Caco-2 (cell line): ENCODE data around the gene PEX26. TPM values are rescaled to one million over a fixed set of nuclear protein-coding genes. Genes with fewer than 3 reads are reported as not detected.

Source experiments
- BruUV-seq: library from RNA; stranded (reverse); fragments of 400-500 nt; replicated peaks from 2 replicates; lab custom pipeline; 2021; lab: Mats Ljungman, UMichigan
- CTCF ChIA-PET: fragments of 300-600 bp; sonication (Branson Sonifier 250); formaldehyde crosslinking; loops from one replicate; lab custom pipeline; 2022; ENCODE audit warnings: antibody characterized with exemption; lab: Charles Lee
- POLR2A ChIA-PET: fragments of 300-600 bp; sonication (Branson Sonifier 250); formaldehyde crosslinking; loops from one replicate; lab custom pipeline; 2022; ENCODE audit warnings: antibody characterized with exemption; lab: Charles Lee
- DNase-seq, 2 experiments: peaks; one replicate each; pipeline versions ENCODE4 v3.0.0 to v3.0.0-alpha.2; 2020 to 2022
- H3K27me3 ChIP-seq: replicated peaks from 2 replicates; pipeline ENCODE4 v1.6.0; 2011; ENCODE audit warnings: low read length; ENCODE audit not compliant: control insufficient read depth, insufficient read depth
- H3K36me3 ChIP-seq: 2 replicates; pipeline ENCODE4 v1.5.1; 2011; ENCODE audit warnings: low read length; ENCODE audit not compliant: control insufficient read depth, insufficient read depth
- H3K4me1 ChIP-seq: fragments of 250-450 bp; sonication (Bioruptor Pico); 2 replicates; pipeline ENCODE4 v1.5.1; 2020; ENCODE audit warnings: mild to moderate bottlenecking
- H3K4me3 ChIP-seq: 2 replicates; pipeline ENCODE4 v1.5.1; 2011; ENCODE audit warnings: low read depth, mild to moderate bottlenecking, control low read depth, low read length
- H3K9me3 ChIP-seq: fragments of 250-450 bp; sonication (Bioruptor Pico); 2 replicates; pipeline ENCODE4 v1.5.1; 2020; ENCODE audit warnings: mild to moderate bottlenecking, moderate library complexity
- H3K27ac Mint-ChIP-seq: one replicate; pipeline ENCODE4 v1.8.0; 2022; ENCODE audit warnings: mixed read lengths; ENCODE audit not compliant: unreplicated experiment
- H3K27me3 Mint-ChIP-seq: one replicate; pipeline ENCODE4 v1.8.0; 2022; ENCODE audit warnings: mixed read lengths; ENCODE audit not compliant: insufficient read depth, unreplicated experiment
- H3K36me3 Mint-ChIP-seq: one replicate; pipeline ENCODE4 v1.8.0; 2022; ENCODE audit warnings: mild to moderate bottlenecking, mixed read lengths; ENCODE audit not compliant: insufficient read depth, unreplicated experiment
- H3K4me1 Mint-ChIP-seq: one replicate; pipeline ENCODE4 v1.8.0; 2022; ENCODE audit warnings: low read depth, mixed read lengths; ENCODE audit not compliant: unreplicated experiment
- H3K4me3 Mint-ChIP-seq: one replicate; pipeline ENCODE4 v1.8.0; 2022; ENCODE audit warnings: mild to moderate bottlenecking, moderate library complexity, mixed read lengths; ENCODE audit not compliant: unreplicated experiment
- H3K9me3 Mint-ChIP-seq: one replicate; pipeline ENCODE4 v1.8.0; 2022; ENCODE audit warnings: mixed read lengths; ENCODE audit not compliant: unreplicated experiment
- intact Hi-C: fragments of 100-400 bp; cut with micrococcal nuclease; formaldehyde crosslinking; loops from one replicate; pipeline ENCODE4 v1.10.0; 2022; ENCODE audit not compliant: unreplicated experiment
- total RNA-seq: library from RNA; stranded (reverse); gene quantifications from 2 replicates; pipeline ENCODE4 v1.2.3, GENCODE V29; 2022
- TF ChIP-seq, protein P1 (sequence below), 2 experiments: fragments of 200-600 bp in 1 of 2; IDR thresholded peaks; 1 replicate in 1 of 2; 2 replicates in 1 of 2; pipeline versions ENCODE4 v1.5.1 to v1.8.0; 2011 to 2022; ENCODE audit warnings: antibody characterized with exemption in 1 of 2, control low read depth in 1 of 2, inconsistent platforms in 1 of 2, low read depth in 1 of 2, low read length in 1 of 2, mild to moderate bottlenecking in 1 of 2, moderate library complexity in 1 of 2; ENCODE audit not compliant: insufficient read depth in 1 of 2, severe bottlenecking in 1 of 2, unreplicated experiment in 1 of 2

Gene PEX26
- total RNA-seq, 1 experiment from 2014 or later, result 40.6 TPM

- DNase-seq, result no peak
These were observed 20.8 kb upstream of the PEX26 start for GRCh38 chr22:18056807-18057474.

DNA sequence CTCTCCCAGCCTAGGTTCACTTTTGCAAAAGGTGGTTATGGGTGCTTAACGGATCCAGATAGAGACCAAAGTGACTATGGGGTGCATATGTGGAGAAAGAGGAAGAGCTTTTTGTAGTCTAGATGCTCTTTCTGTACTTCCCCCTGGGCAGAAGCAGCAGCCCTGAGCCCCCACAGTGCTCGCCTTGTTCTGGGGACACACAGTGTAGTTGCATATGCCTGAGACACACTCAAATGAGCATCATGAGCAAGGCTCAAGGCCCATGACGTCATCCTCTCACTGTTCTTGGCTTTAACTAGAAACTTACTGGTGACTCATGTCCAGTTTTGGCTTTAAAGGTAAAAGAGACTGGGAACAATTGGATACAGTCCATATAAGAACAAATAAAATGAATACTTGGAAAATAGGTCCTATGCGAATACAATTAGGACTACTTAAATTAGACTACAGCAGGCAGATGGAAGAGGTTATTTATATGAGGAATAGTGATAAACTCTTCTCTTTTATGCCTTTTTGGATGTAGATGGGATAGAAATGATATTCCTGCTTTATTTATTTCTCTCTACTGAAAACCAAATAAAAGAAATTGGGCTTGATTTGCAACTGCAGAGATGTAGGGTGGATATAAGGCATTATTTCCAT is 20.1 kb upstream of the PEX26 start:
- H3K4me1 ChIP-seq, result peaks cover 70% of the 10 kb centered on the region
- H3K4me1 Mint-ChIP-seq, result peaks cover 44% of the 10 kb centered on the region
- intact Hi-C loops, result no loop called here
- no peak overlapping the region for H3K27ac Mint-ChIP-seq
- H3K36me3 Mint-ChIP-seq, result no peaks in the 10 kb centered on the region
- H3K9me3 ChIP-seq, result no peaks in the 10 kb centered on the region
- no peak for DNase-seq
- H3K4me3 ChIP-seq, result no peak overlapping the region
- no peaks in the 10 kb centered on the region for H3K36me3 ChIP-seq
- H3K27me3 ChIP-seq, result no peaks in the 10 kb centered on the region
- H3K4me3 Mint-ChIP-seq, result no peak overlapping the region
- ChIA-PET POLR2A (interaction anchor here (1.2 kb wide), 1 partner anchor 9 kb away, joined by 3 read pairs; no protein-coding TSS in a partner anchor), CTCF (interaction anchor here (0.7 kb wide), 1 partner anchor 151 kb away, joined by 3 read pairs; no protein-coding TSS in a partner anchor)
- no peaks in the 10 kb centered on the region for H3K27me3 Mint-ChIP-seq
- peaks cover 10% of the 10 kb centered on the region for H3K9me3 Mint-ChIP-seq
- TF ChIP-seq, protein P1, sequence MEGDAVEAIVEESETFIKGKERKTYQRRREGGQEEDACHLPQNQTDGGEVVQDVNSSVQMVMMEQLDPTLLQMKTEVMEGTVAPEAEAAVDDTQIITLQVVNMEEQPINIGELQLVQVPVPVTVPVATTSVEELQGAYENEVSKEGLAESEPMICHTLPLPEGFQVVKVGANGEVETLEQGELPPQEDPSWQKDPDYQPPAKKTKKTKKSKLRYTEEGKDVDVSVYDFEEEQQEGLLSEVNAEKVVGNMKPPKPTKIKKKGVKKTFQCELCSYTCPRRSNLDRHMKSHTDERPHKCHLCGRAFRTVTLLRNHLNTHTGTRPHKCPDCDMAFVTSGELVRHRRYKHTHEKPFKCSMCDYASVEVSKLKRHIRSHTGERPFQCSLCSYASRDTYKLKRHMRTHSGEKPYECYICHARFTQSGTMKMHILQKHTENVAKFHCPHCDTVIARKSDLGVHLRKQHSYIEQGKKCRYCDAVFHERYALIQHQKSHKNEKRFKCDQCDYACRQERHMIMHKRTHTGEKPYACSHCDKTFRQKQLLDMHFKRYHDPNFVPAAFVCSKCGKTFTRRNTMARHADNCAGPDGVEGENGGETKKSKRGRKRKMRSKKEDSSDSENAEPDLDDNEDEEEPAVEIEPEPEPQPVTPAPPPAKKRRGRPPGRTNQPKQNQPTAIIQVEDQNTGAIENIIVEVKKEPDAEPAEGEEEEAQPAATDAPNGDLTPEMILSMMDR (IDR thresholded peaks at IDR 0.05; ENCODE audit: insufficient read depth in 1 of 2, low read depth in 1 of 2, low read length in 1 of 2, severe bottlenecking in 1 of 2, unreplicated experiment in 1 of 2), result no peak
- no TSS peak for BruUV-seq

More at GRCh38 chr22:18056807-18057474, 20.8 kb upstream of the PEX26 start:
- ChIA-PET POLR2A (interaction anchor here (0.9 kb wide), 1 partner anchor 8 kb away, joined by 3 read pairs; no protein-coding TSS in a partner anchor), CTCF (interaction anchor here (0.7 kb wide), 2 partner anchors 22 to 150 kb away, joined by 3 to 6 read pairs; no protein-coding TSS in a partner anchor)
- TF ChIP-seq, protein P1 (IDR thresholded peaks at IDR 0.05; ENCODE audit: insufficient read depth in 1 of 2, low read depth in 1 of 2, low read length in 1 of 2, severe bottlenecking in 1 of 2, unreplicated experiment in 1 of 2), result no peak
- H3K27me3 ChIP-seq, result no peaks in the 10 kb centered on the region
- no peaks in the 10 kb centered on the region for H3K9me3 ChIP-seq
- Mint-ChIP-seq H3K9me3 (peaks cover 10% of the 10 kb centered on the region), H3K27me3 (no peaks in the 10 kb centered on the region), H3K27ac (no peak overlapping the region), H3K36me3 (no peaks in the 10 kb centered on the region), H3K4me1 (peaks cover 44% of the 10 kb centered on the region), H3K4me3 (no peak overlapping the region)
- no TSS peak for BruUV-seq
- H3K4me3 ChIP-seq, result no peak overlapping the region
- intact Hi-C loops, result no loop called here
- H3K4me1 ChIP-seq, result peaks cover 62% of the 10 kb centered on the region
- H3K36me3 ChIP-seq, result no peaks in the 10 kb centered on the region

- Histone ChIP-seq H3K9me3 (no peaks in the 10 kb centered on the region), H3K4me1 (peaks cover 78% of the 10 kb centered on the region), H3K27me3 (no peaks in the 10 kb centered on the region), H3K4me3 (no peak overlapping the region), H3K36me3 (no peaks in the 10 kb centered on the region)
- Mint-ChIP-seq H3K27me3 (no peaks in the 10 kb centered on the region), H3K9me3 (peaks cover 10% of the 10 kb centered on the region), H3K4me1 (peaks cover 44% of the 10 kb centered on the region), H3K4me3 (no peak overlapping the region), H3K27ac (no peak overlapping the region), H3K36me3 (no peaks in the 10 kb centered on the region)
- BruUV-seq, result no TSS peak
- TF ChIP-seq, protein P1 (IDR thresholded peaks at IDR 0.05; ENCODE audit: insufficient read depth in 1 of 2, low read depth in 1 of 2, low read length in 1 of 2, severe bottlenecking in 1 of 2, unreplicated experiment in 1 of 2), result no peak
- DNase-seq, result no peak
- ChIA-PET CTCF (no interaction called here), POLR2A (interaction anchor here (1.2 kb wide), 1 partner anchor 10 kb away, joined by 3 read pairs; no protein-coding TSS in a partner anchor)
- intact Hi-C loops, result no loop called here
These were observed 19.3 kb upstream of the PEX26 start for GRCh38 chr22:18058371-18059093.
